A673 (cell line): ENCODE results near the gene FRMD4A. TPM values are rescaled to one million over a fixed set of nuclear protein-coding genes. Genes with fewer than 3 reads are reported as not detected.

ENCODE experiments used
- BruUV-seq: library from RNA; stranded (reverse); fragments of 400-500 nt; replicated peaks from 2 replicates; lab custom pipeline; 2021; lab: Mats Ljungman, UMichigan
- CTCF ChIA-PET: fragments of 300-600 bp; sonication (Branson Sonifier 250); formaldehyde crosslinking; loops from one replicate; lab custom pipeline; 2022; ENCODE audit warnings: antibody characterized with exemption; lab: Charles Lee
- POLR2A ChIA-PET: fragments of 300-600 bp; sonication (Branson Sonifier 250); formaldehyde crosslinking; loops from one replicate; lab custom pipeline; 2022; ENCODE audit warnings: antibody characterized with exemption; ENCODE audit not compliant: low non-redundant PET; lab: Charles Lee
- DNase-seq: peaks from one replicate; pipeline ENCODE4 v3.0.0-alpha.2; 2015; ENCODE audit warnings: low spot score
- H3K27ac ChIP-seq: fragments of 200-600 bp; sonication (generic); 2 replicates; pipeline ENCODE4 v1.5.1; 2016; ENCODE audit warnings: mixed run types, low read depth, mild to moderate bottlenecking, mixed read lengths, antibody characterized with exemption, low read length; ENCODE audit not compliant: poor library complexity, severe bottlenecking
- H3K27me3 ChIP-seq: fragments of 200-600 bp; sonication (generic); replicated peaks from 2 replicates; pipeline ENCODE4 v1.6.1; 2017; ENCODE audit warnings: mixed run types, low read depth, mild to moderate bottlenecking, mixed read lengths, antibody characterized with exemption, low read length; ENCODE audit not compliant: insufficient read depth, poor library complexity
- H3K36me3 ChIP-seq: fragments of 200-600 bp; sonication (generic); 2 replicates; pipeline ENCODE4 v1.6.1; 2016; ENCODE audit warnings: mixed run types, mild to moderate bottlenecking, mixed read lengths, antibody characterized with exemption, low read length; ENCODE audit not compliant: insufficient read depth, poor library complexity, severe bottlenecking
- H3K4me1 ChIP-seq: fragments of 200-600 bp; sonication (generic); 2 replicates; pipeline ENCODE4 v1.6.1; 2017; ENCODE audit warnings: mixed run types, mild to moderate bottlenecking, mixed read lengths, antibody characterized with exemption, low read length; ENCODE audit not compliant: insufficient read depth, poor library complexity, severe bottlenecking
- H3K4me3 ChIP-seq: fragments of 200-600 bp; sonication (generic); 2 replicates; pipeline ENCODE4 v1.5.1; 2016; ENCODE audit warnings: low read depth, mixed run types, mild to moderate bottlenecking, mixed read lengths, low read length; ENCODE audit not compliant: poor library complexity, severe bottlenecking
- H3K9me3 ChIP-seq: fragments of 200-600 bp; sonication (generic); 2 replicates; pipeline ENCODE4 v1.6.1; 2016; ENCODE audit warnings: mixed run types, low read depth, mild to moderate bottlenecking, mixed read lengths, antibody characterized with exemption, low read length; ENCODE audit not compliant: poor library complexity, severe bottlenecking
- EZH2 ChIP-seq: fragments of 200-600 bp; sonication (generic); IDR thresholded peaks from 2 replicates; pipeline ENCODE4 v1.6.1; 2017; ENCODE audit warnings: borderline replicate concordance, low read depth, mild to moderate bottlenecking, mixed read lengths, antibody characterized with exemption, low read length; ENCODE audit not compliant: poor library complexity, severe bottlenecking
- intact Hi-C: fragments of 100-400 bp; cut with micrococcal nuclease; formaldehyde crosslinking; loops from one replicate; pipeline ENCODE4 v1.10.0; 2022; ENCODE audit not compliant: unreplicated experiment
- total RNA-seq: library from RNA; stranded (reverse); gene quantifications from 2 replicates; pipeline ENCODE4 v1.2.3, GENCODE V29; 2021
- TF ChIP-seq, protein P1 (sequence below): fragments of 300-800, 200-600 bp; sonication (generic); conservative IDR thresholded peaks from 2 replicates; pipeline ENCODE4 v1.5.1; 2017; ENCODE audit warnings: low read depth, mild to moderate bottlenecking, antibody characterized with exemption, low read length, moderate library complexity, mixed read lengths

FRMD4A gene
- total RNA-seq, 1 experiment from 2014 or later, result 26.3 TPM

DNA sequence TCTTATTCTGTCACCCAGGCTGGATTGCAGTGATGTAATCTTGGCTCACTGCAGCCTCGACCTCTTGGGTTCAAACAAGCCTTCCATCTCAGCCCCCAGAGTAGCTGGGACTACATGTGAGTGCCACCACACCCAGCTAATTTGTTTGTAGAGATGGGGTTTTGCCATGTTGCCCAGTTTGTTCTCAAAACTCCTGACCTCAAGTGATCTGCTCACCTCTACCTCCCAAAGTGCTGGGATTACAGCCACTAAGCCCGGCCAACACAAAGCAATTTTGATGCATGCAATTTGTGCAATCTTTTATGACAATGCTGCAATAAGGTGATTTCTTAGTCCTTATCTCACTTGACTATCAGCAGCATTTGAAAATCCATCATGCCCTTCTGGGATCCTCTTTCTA is 333.1 kb downstream of the FRMD4A start:
- Histone ChIP-seq H3K36me3 (no peaks in the 10 kb centered on the region), H3K9me3 (no peaks in the 10 kb centered on the region), H3K27ac (no peak overlapping the region), H3K27me3 (no peaks in the 10 kb centered on the region), H3K4me1 (no peaks in the 10 kb centered on the region), H3K4me3 (no peak overlapping the region)
- intact Hi-C loops, result no loop called here
- POLR2A ChIA-PET, result no interaction called here
- CTCF ChIA-PET, result no interaction called here
- TF ChIP-seq EZH2, result no peak
- TF ChIP-seq, protein P1, sequence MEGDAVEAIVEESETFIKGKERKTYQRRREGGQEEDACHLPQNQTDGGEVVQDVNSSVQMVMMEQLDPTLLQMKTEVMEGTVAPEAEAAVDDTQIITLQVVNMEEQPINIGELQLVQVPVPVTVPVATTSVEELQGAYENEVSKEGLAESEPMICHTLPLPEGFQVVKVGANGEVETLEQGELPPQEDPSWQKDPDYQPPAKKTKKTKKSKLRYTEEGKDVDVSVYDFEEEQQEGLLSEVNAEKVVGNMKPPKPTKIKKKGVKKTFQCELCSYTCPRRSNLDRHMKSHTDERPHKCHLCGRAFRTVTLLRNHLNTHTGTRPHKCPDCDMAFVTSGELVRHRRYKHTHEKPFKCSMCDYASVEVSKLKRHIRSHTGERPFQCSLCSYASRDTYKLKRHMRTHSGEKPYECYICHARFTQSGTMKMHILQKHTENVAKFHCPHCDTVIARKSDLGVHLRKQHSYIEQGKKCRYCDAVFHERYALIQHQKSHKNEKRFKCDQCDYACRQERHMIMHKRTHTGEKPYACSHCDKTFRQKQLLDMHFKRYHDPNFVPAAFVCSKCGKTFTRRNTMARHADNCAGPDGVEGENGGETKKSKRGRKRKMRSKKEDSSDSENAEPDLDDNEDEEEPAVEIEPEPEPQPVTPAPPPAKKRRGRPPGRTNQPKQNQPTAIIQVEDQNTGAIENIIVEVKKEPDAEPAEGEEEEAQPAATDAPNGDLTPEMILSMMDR, result no peak
- BruUV-seq, result no TSS peak
- DNase-seq, result no peak

DNA sequence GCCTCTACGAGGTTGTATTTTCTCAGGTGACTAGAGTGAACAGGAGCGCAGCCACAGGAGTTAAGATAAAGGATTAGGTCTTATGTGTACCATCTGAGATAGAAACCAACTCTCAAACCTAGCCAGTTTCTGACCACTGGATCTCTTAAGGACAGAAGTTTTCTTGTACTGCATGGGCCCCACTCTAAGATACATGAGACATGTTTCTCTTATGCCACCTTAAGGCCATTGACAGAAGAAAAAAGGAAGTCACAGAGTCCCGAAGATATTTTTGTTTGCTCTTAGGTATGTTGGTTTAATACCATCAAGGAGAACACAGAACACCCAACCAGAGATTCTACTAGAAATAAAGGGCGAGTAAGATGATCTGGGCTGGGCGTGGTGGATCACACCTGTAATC is 335.8 kb downstream of the FRMD4A start:
- TF ChIP-seq, protein P1, result no peak
- no peak for TF ChIP-seq EZH2
- Histone ChIP-seq H3K36me3 (no peaks in the 10 kb centered on the region), H3K9me3 (no peaks in the 10 kb centered on the region), H3K27ac (no peak overlapping the region), H3K4me3 (no peak overlapping the region), H3K27me3 (no peaks in the 10 kb centered on the region), H3K4me1 (no peaks in the 10 kb centered on the region)
- no TSS peak for BruUV-seq
- DNase-seq, result no peak
- intact Hi-C loops, result no loop called here
- ChIA-PET POLR2A (no interaction called here), CTCF (no interaction called here)

DNA sequence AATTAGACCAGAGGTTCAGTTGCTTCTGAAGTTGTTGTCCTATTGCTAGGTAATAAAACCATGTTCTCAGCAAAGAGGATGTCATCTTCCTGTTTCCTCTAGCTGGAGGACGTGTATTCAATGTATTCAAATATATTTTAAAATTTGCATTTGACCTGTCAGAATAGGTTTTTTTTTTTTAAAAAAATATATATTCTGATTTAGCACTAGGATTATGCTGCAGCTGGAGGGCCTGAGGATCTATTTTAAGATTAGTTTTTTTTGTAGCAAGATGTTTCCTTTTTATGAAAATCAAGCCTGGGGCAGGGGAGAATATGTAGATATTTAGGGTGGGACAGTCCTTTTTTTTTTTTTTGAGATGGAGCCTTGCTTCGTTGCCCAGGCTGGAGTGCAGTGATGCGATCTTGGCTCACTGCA is 337.0 kb downstream of the FRMD4A start:
- no peaks in the 10 kb centered on the region for H3K27me3 ChIP-seq
- CTCF ChIA-PET, result no interaction called here
- H3K27ac ChIP-seq, result no peak overlapping the region
- intact Hi-C loops, result no loop called here
- POLR2A ChIA-PET, result interaction anchor here (0.6 kb wide), 1 partner anchor 267 kb away, joined by 4 read pairs; no protein-coding TSS in a partner anchor
- DNase-seq, result no peak
- no peaks in the 10 kb centered on the region for H3K9me3 ChIP-seq
- H3K36me3 ChIP-seq, result no peaks in the 10 kb centered on the region
- H3K4me3 ChIP-seq, result no peak overlapping the region
- no peak for TF ChIP-seq EZH2
- TF ChIP-seq, protein P1, result no peak
- BruUV-seq, result no TSS peak
- no peaks in the 10 kb centered on the region for H3K4me1 ChIP-seq
